ENCODE data around the gene NRXN3.

The NRXN3 gene

GRCh38 chr14:78618368-78618767, 448.2 kb downstream of the NRXN3 start:
- POLR2A ChIA-PET, result no interaction called here

GRCh38 chr14:78627114-78627513, 456.9 kb downstream of the NRXN3 start:
- CTCF ChIA-PET, result interaction anchor here (0.7 kb wide), 1 partner anchor 275 kb away, joined by 3 read pairs; no protein-coding TSS in a partner anchor
- H3K9me3 ChIP-seq (ENCODE audit: control insufficient read depth, insufficient read depth, low read depth, low read length), result no peaks in the 10 kb centered on the region
- H3K27ac ChIP-seq (ENCODE audit: extremely low read depth, low read depth, low read length), result no peak overlapping the region
- TF ChIP-seq ZNF473 (tag by site-specific recombination; IDR thresholded peaks at IDR 0.05) (no peak), ZSCAN5A (tag by site-specific recombination; IDR thresholded peaks at IDR 0.05) (no peak), OVOL3 (tag by site-specific recombination; IDR thresholded peaks at IDR 0.05) (no peak), FEZF1 (tag by site-specific recombination; IDR thresholded peaks at IDR 0.05) (no peak), ZNF112 (tag by site-specific recombination; IDR thresholded peaks at IDR 0.05) (no peak), ZNF350 (tag by site-specific recombination; IDR thresholded peaks at IDR 0.05) (no peak), SETDB1 (IDR thresholded peaks at IDR 0.05; ENCODE audit: insufficient read length, low read length) (no peak), ZFP37 (tag by site-specific recombination; IDR thresholded peaks at IDR 0.05) (no peak), BCL11A (tag by site-specific recombination; IDR thresholded peaks at IDR 0.05; ENCODE audit: low read depth) (no peak), ZNF610 (tag by site-specific recombination; IDR thresholded peaks at IDR 0.05; ENCODE audit: borderline replicate concordance) (no peak), ZNF76 (tag by site-specific recombination; IDR thresholded peaks at IDR 0.05; ENCODE audit: borderline replicate concordance, low read depth) (no peak)
- TF ChIP-seq, protein P1, sequence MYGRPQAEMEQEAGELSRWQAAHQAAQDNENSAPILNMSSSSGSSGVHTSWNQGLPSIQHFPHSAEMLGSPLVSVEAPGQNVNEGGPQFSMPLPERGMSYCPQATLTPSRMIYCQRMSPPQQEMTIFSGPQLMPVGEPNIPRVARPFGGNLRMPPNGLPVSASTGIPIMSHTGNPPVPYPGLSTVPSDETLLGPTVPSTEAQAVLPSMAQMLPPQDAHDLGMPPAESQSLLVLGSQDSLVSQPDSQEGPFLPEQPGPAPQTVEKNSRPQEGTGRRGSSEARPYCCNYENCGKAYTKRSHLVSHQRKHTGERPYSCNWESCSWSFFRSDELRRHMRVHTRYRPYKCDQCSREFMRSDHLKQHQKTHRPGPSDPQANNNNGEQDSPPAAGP (tag by site-specific recombination; IDR thresholded peaks at IDR 0.05), result no peak
- no peak overlapping the region for H3K4me3 ChIP-seq (ENCODE audit: low read depth, low read length)
- H3K36me3 ChIP-seq (ENCODE audit: control insufficient read depth in 2 of 2, insufficient read depth in 1 of 2, low read length in 2 of 2), result no peaks in the 10 kb centered on the region
- POLR2A ChIA-PET, result no interaction called here
- no peaks in the 10 kb centered on the region for H3K4me1 ChIP-seq (ENCODE audit: control insufficient read depth, insufficient read depth, low read length)

More at GRCh38 chr14:78618368-78618767, 448.2 kb downstream of the NRXN3 start:
- no peaks in the 10 kb centered on the region for H3K9me3 ChIP-seq (ENCODE audit: control insufficient read depth, insufficient read depth, low read depth, low read length)
- no peak overlapping the region for H3K27ac ChIP-seq (ENCODE audit: extremely low read depth, low read depth, low read length)
- H3K4me3 ChIP-seq (ENCODE audit: low read depth, low read length), result no peak overlapping the region
- H3K4me1 ChIP-seq (ENCODE audit: control insufficient read depth, insufficient read depth, low read length), result no peaks in the 10 kb centered on the region
- no peaks in the 10 kb centered on the region for H3K36me3 ChIP-seq (ENCODE audit: control insufficient read depth in 2 of 2, insufficient read depth in 1 of 2, low read length in 2 of 2)
- CTCF ChIA-PET, result interaction anchor here (0.6 kb wide), 1 partner anchor 574 kb away, joined by 3 read pairs; no protein-coding TSS in a partner anchor
- TF ChIP-seq ZNF654 (tag by site-specific recombination; IDR thresholded peaks at IDR 0.05; ENCODE audit: low read depth) (no peak), ZNF10 (tag by site-specific recombination; IDR thresholded peaks at IDR 0.05) (no peak), ZNF433 (tag by site-specific recombination; IDR thresholded peaks at IDR 0.05; ENCODE audit: low read depth) (no peak), ZNF473 (tag by site-specific recombination; IDR thresholded peaks at IDR 0.05) (no peak), ZNF830 (tag by site-specific recombination; IDR thresholded peaks at IDR 0.05; ENCODE audit: low read depth) (no peak), ZBTB48 (tag by site-specific recombination; IDR thresholded peaks at IDR 0.05) (no peak), ZBTB17 (tag by site-specific recombination; IDR thresholded peaks at IDR 0.05) (no peak), ZNF292 (tag by site-specific recombination; IDR thresholded peaks at IDR 0.05; ENCODE audit: borderline replicate concordance, low read depth) (no peak), ZNF311 (tag by site-specific recombination; IDR thresholded peaks at IDR 0.05; ENCODE audit: borderline replicate concordance) (no peak), AEBP2 (tag by site-specific recombination; IDR thresholded peaks at IDR 0.05; ENCODE audit: borderline replicate concordance) (no peak)
